ENCODE measurements around the gene MINDY4. TPM values are rescaled to one million over a fixed set of nuclear protein-coding genes. Genes with fewer than 3 reads are reported as not detected.
A peak's percentile ranks its signal among the peaks of the same experiment; 100 is the strongest.

MINDY4 gene
- polyA plus RNA-seq, 2 donors: 1.3 to 1.4 TPM

- Histone ChIP-seq H3K27ac (ENCODE audit: low read depth in 2 of 2, low read length in 1 of 2) (no peak overlapping the region), H3K4me3 (ENCODE audit: low read depth in 1 of 2, low read length in 2 of 2) (no peak overlapping the region), H3K9me3 (ENCODE audit: control insufficient read depth in 2 of 2, insufficient read depth in 1 of 2, low read depth in 1 of 2, low read length in 1 of 2) (no peaks in the 10 kb centered on the region), H3K4me1 (ENCODE audit: control insufficient read depth in 2 of 2, insufficient read depth in 2 of 2, low read length in 1 of 2) (no peaks in the 10 kb centered on the region), H3K36me3 (ENCODE audit: control insufficient read depth in 2 of 2, insufficient read depth in 2 of 2, low read length in 1 of 2) (no peaks in the 10 kb centered on the region), H3K27me3 (ENCODE audit: control insufficient read depth in 1 of 2, insufficient read depth in 2 of 2, low read length in 2 of 2) (no peaks in the 10 kb centered on the region)
- WGBS, 2 donors: 87 to 89% methylated on average over 4 of the region's 4 CpGs
Observed at GRCh38 chr7:30730996-30731395, 40.2 kb upstream of the MINDY4 start.

GRCh38 chr7:30731581-30731980 lies 39.6 kb upstream of the MINDY4 start:
- WGBS, 2 donors: 66 to 70% methylated on average over 11 of the region's 11 CpGs
- Histone ChIP-seq H3K4me3 (ENCODE audit: low read depth in 1 of 2, low read length in 2 of 2) (no peak overlapping the region), H3K4me1 (ENCODE audit: control insufficient read depth in 2 of 2, insufficient read depth in 2 of 2, low read length in 1 of 2) (no peaks in the 10 kb centered on the region), H3K9me3 (ENCODE audit: control insufficient read depth in 2 of 2, insufficient read depth in 1 of 2, low read depth in 1 of 2, low read length in 1 of 2) (no peaks in the 10 kb centered on the region), H3K27me3 (ENCODE audit: control insufficient read depth in 1 of 2, insufficient read depth in 2 of 2, low read length in 2 of 2) (no peaks in the 10 kb centered on the region), H3K27ac (ENCODE audit: low read depth in 2 of 2, low read length in 1 of 2) (no peak overlapping the region), H3K36me3 (ENCODE audit: control insufficient read depth in 2 of 2, insufficient read depth in 2 of 2, low read length in 1 of 2) (no peaks in the 10 kb centered on the region)

GRCh38 chr7:30732606-30733005 lies 38.6 kb upstream of the MINDY4 start:
- Histone ChIP-seq H3K36me3 (ENCODE audit: control insufficient read depth in 2 of 2, insufficient read depth in 2 of 2, low read length in 1 of 2) (no peaks in the 10 kb centered on the region), H3K4me1 (ENCODE audit: control insufficient read depth in 2 of 2, insufficient read depth in 2 of 2, low read length in 1 of 2) (no peaks in the 10 kb centered on the region), H3K4me3 (ENCODE audit: low read depth in 1 of 2, low read length in 2 of 2) (no peak overlapping the region), H3K27ac (ENCODE audit: low read depth in 2 of 2, low read length in 1 of 2) (no peak overlapping the region), H3K9me3 (ENCODE audit: control insufficient read depth in 2 of 2, insufficient read depth in 1 of 2, low read depth in 1 of 2, low read length in 1 of 2) (no peaks in the 10 kb centered on the region), H3K27me3 (ENCODE audit: control insufficient read depth in 1 of 2, insufficient read depth in 2 of 2, low read length in 2 of 2) (no peaks in the 10 kb centered on the region)
- WGBS, 2 donors: 83 to 86% methylated on average over 12 of the region's 12 CpGs

- no peaks in the 10 kb centered on the region for H3K27me3 ChIP-seq (ENCODE audit: control insufficient read depth in 1 of 2, insufficient read depth in 2 of 2, low read length in 2 of 2)
- 92 to 93% methylated on average over 6 of the region's 6 CpGs for WGBS, 2 donors
- no peak overlapping the region for H3K4me3 ChIP-seq (ENCODE audit: low read depth in 1 of 2, low read length in 2 of 2)
- no peak overlapping the region for H3K27ac ChIP-seq (ENCODE audit: low read depth in 2 of 2, low read length in 1 of 2)
- H3K9me3 ChIP-seq (ENCODE audit: control insufficient read depth in 2 of 2, insufficient read depth in 1 of 2, low read depth in 1 of 2, low read length in 1 of 2): no peaks in the 10 kb centered on the region
- no peaks in the 10 kb centered on the region for H3K36me3 ChIP-seq (ENCODE audit: control insufficient read depth in 2 of 2, insufficient read depth in 2 of 2, low read length in 1 of 2)
- no peaks in the 10 kb centered on the region for H3K4me1 ChIP-seq (ENCODE audit: control insufficient read depth in 2 of 2, insufficient read depth in 2 of 2, low read length in 1 of 2)
Observed at GRCh38 chr7:30733216-30733615, 38.0 kb upstream of the MINDY4 start.

- 93 to 94% methylated on average over 11 of the region's 11 CpGs for WGBS, 2 donors
Observed at GRCh38 chr7:30733691-30734090, 37.5 kb upstream of the MINDY4 start.

GRCh38 chr7:30734497-30734896 lies 36.7 kb upstream of the MINDY4 start:
- Histone ChIP-seq H3K36me3 (ENCODE audit: control insufficient read depth in 2 of 2, insufficient read depth in 2 of 2, low read length in 1 of 2) (no peaks in the 10 kb centered on the region), H3K4me3 (ENCODE audit: low read depth in 1 of 2, low read length in 2 of 2) (no peak overlapping the region), H3K9me3 (ENCODE audit: control insufficient read depth in 2 of 2, insufficient read depth in 1 of 2, low read depth in 1 of 2, low read length in 1 of 2) (no peaks in the 10 kb centered on the region), H3K27me3 (ENCODE audit: control insufficient read depth in 1 of 2, insufficient read depth in 2 of 2, low read length in 2 of 2) (no peaks in the 10 kb centered on the region), H3K4me1 (ENCODE audit: control insufficient read depth in 2 of 2, insufficient read depth in 2 of 2, low read length in 1 of 2) (no peaks in the 10 kb centered on the region), H3K27ac (ENCODE audit: low read depth in 2 of 2, low read length in 1 of 2) (no peak overlapping the region)
- 87 to 90% methylated on average over 7 of the region's 7 CpGs for whole genome bisulfite sequencing, 2 donors

More at GRCh38 chr7:30733691-30734090, 37.5 kb upstream of the MINDY4 start:
- H3K4me3 ChIP-seq (ENCODE audit: low read depth in 1 of 2, low read length in 2 of 2): no peak overlapping the region
- H3K36me3 ChIP-seq (ENCODE audit: control insufficient read depth in 2 of 2, insufficient read depth in 2 of 2, low read length in 1 of 2): no peaks in the 10 kb centered on the region
- no peaks in the 10 kb centered on the region for H3K4me1 ChIP-seq (ENCODE audit: control insufficient read depth in 2 of 2, insufficient read depth in 2 of 2, low read length in 1 of 2)
- H3K27ac ChIP-seq (ENCODE audit: low read depth in 2 of 2, low read length in 1 of 2): no peak overlapping the region
- no peaks in the 10 kb centered on the region for H3K27me3 ChIP-seq (ENCODE audit: control insufficient read depth in 1 of 2, insufficient read depth in 2 of 2, low read length in 2 of 2)
- no peaks in the 10 kb centered on the region for H3K9me3 ChIP-seq (ENCODE audit: control insufficient read depth in 2 of 2, insufficient read depth in 1 of 2, low read depth in 1 of 2, low read length in 1 of 2)

GRCh38 chr7:30735631-30736030 lies 35.6 kb upstream of the MINDY4 start:
- WGBS, 2 donors: 91 to 92% methylated on average over 3 of the region's 3 CpGs
- Histone ChIP-seq H3K27me3 (ENCODE audit: control insufficient read depth in 1 of 2, insufficient read depth in 2 of 2, low read length in 2 of 2) (no peaks in the 10 kb centered on the region), H3K4me3 (ENCODE audit: low read depth in 1 of 2, low read length in 2 of 2) (no peak overlapping the region)

GRCh38 chr7:30736291-30736690 lies 34.9 kb upstream of the MINDY4 start:
- H3K27ac ChIP-seq (ENCODE audit: low read depth in 2 of 2, low read length in 1 of 2): no peak overlapping the region
- H3K4me3 ChIP-seq (ENCODE audit: low read depth in 1 of 2, low read length in 2 of 2): no peak overlapping the region
- H3K4me1 ChIP-seq (ENCODE audit: control insufficient read depth in 2 of 2, insufficient read depth in 2 of 2, low read length in 1 of 2): peaks cover 0 to 7% of the 10 kb centered on the region in 2 donors
- no peaks in the 10 kb centered on the region for H3K9me3 ChIP-seq (ENCODE audit: control insufficient read depth in 2 of 2, insufficient read depth in 1 of 2, low read depth in 1 of 2, low read length in 1 of 2)
- 83 to 84% methylated on average over 4 of the region's 4 CpGs for WGBS, 2 donors
- H3K36me3 ChIP-seq (ENCODE audit: control insufficient read depth in 2 of 2, insufficient read depth in 2 of 2, low read length in 1 of 2): no peaks in the 10 kb centered on the region
- no peaks in the 10 kb centered on the region for H3K27me3 ChIP-seq (ENCODE audit: control insufficient read depth in 1 of 2, insufficient read depth in 2 of 2, low read length in 2 of 2)

More at GRCh38 chr7:30735631-30736030, 35.6 kb upstream of the MINDY4 start:
- no peak overlapping the region for H3K27ac ChIP-seq (ENCODE audit: low read depth in 2 of 2, low read length in 1 of 2)
- H3K4me1 ChIP-seq (ENCODE audit: control insufficient read depth in 2 of 2, insufficient read depth in 2 of 2, low read length in 1 of 2): peaks cover 0 to 4% of the 10 kb centered on the region in 2 donors
- H3K9me3 ChIP-seq (ENCODE audit: control insufficient read depth in 2 of 2, insufficient read depth in 1 of 2, low read depth in 1 of 2, low read length in 1 of 2): no peaks in the 10 kb centered on the region
- no peaks in the 10 kb centered on the region for H3K36me3 ChIP-seq (ENCODE audit: control insufficient read depth in 2 of 2, insufficient read depth in 2 of 2, low read length in 1 of 2)

- no peaks in the 10 kb centered on the region for H3K36me3 ChIP-seq (ENCODE audit: control insufficient read depth in 2 of 2, insufficient read depth in 2 of 2, low read length in 1 of 2)
- H3K27ac ChIP-seq (ENCODE audit: low read depth in 2 of 2, low read length in 1 of 2): peak overlapping the region in 1 of 2 donors; percentile 30
- H3K27me3 ChIP-seq (ENCODE audit: control insufficient read depth in 1 of 2, insufficient read depth in 2 of 2, low read length in 2 of 2): no peaks in the 10 kb centered on the region
- H3K4me3 ChIP-seq (ENCODE audit: low read depth in 1 of 2, low read length in 2 of 2): no peak overlapping the region
- peaks cover 0 to 7% of the 10 kb centered on the region in 2 donors for H3K4me1 ChIP-seq (ENCODE audit: control insufficient read depth in 2 of 2, insufficient read depth in 2 of 2, low read length in 1 of 2)
- 86 to 88% methylated on average over 6 of the region's 6 CpGs for WGBS, 2 donors
- no peaks in the 10 kb centered on the region for H3K9me3 ChIP-seq (ENCODE audit: control insufficient read depth in 2 of 2, insufficient read depth in 1 of 2, low read depth in 1 of 2, low read length in 1 of 2)
Observed at GRCh38 chr7:30738026-30738915, 32.9 kb upstream of the MINDY4 start.

- Histone ChIP-seq H3K27ac (ENCODE audit: low read depth in 2 of 2, low read length in 1 of 2) (no peak overlapping the region), H3K27me3 (ENCODE audit: control insufficient read depth in 1 of 2, insufficient read depth in 2 of 2, low read length in 2 of 2) (no peaks in the 10 kb centered on the region), H3K4me1 (ENCODE audit: control insufficient read depth in 2 of 2, insufficient read depth in 2 of 2, low read length in 1 of 2) (peaks cover 0 to 7% of the 10 kb centered on the region in 2 donors), H3K36me3 (ENCODE audit: control insufficient read depth in 2 of 2, insufficient read depth in 2 of 2, low read length in 1 of 2) (no peaks in the 10 kb centered on the region), H3K4me3 (ENCODE audit: low read depth in 1 of 2, low read length in 2 of 2) (no peak overlapping the region), H3K9me3 (ENCODE audit: control insufficient read depth in 2 of 2, insufficient read depth in 1 of 2, low read depth in 1 of 2, low read length in 1 of 2) (no peaks in the 10 kb centered on the region)
- 87 to 91% methylated on average over 2 of the region's 2 CpGs for WGBS, 2 donors
Observed at GRCh38 chr7:30739691-30740090, 31.5 kb upstream of the MINDY4 start.

Data from esophagus (tissue), 2 donors.